ENCODE results near the gene PTPRN2. TPM values are rescaled to one million over a fixed set of nuclear protein-coding genes. Genes with fewer than 3 reads are reported as not detected.

The PTPRN2 gene
- total and polyA plus RNA-seq, 2 of the 13 experiments (the other 11 are each of a cell fraction or from before 2014, with no cell fraction given) = 2.5 to 24.2 TPM

DNA sequence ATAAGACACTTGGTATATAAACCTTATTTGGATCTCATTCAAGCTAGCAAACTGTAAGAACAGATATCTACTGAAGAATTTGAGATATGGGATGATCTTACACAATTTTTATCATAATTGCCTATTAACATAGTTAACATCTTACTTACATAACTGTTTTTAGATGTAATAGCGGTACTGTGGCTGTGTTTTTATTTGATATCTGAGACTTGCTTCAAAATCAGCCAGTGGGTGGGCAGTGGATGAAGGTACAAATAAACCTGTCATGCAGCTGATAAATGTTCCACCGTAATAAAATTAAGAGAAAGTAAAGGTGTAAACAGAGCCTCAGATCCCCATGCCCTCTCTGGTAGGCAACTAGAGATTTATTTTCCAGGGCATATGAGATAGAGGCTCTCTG is 28.4 kb upstream of the PTPRN2 start:
- in situ Hi-C loops (cut with HindIII; ENCODE audit: extremely low pct_ligation_motif_present, low pct_unique_long_range_greater_than_20kb) = no loop called here
- FAIRE-seq (no peak), DNase-seq (ENCODE audit: low spot score) (no peak), ATAC-seq (no peak)
- no peak overlapping the region for H2AFZ ChIP-seq (ENCODE audit: low read length)
- H4K20me1 ChIP-seq (ENCODE audit: insufficient read depth, low read length) = no peaks in the 10 kb centered on the region
- no peaks in the 10 kb centered on the region for H3K9me3 ChIP-seq (ENCODE audit: low read length)
- ChIA-PET CTCF (ENCODE audit: low intra/inter-chr PET ratio, low total read pairs) (no interaction called here), POLR2A (no interaction called here)
- H3K79me2 ChIP-seq (ENCODE audit: insufficient read depth, low read length) = no peaks in the 10 kb centered on the region
- H3K27ac ChIP-seq (ENCODE audit: extremely low read length, insufficient read depth, low read length) = no peak overlapping the region
- H3K27me3 ChIP-seq (ENCODE audit: control insufficient read depth in 1 of 2, insufficient read depth in 2 of 2, low read length in 2 of 2) = no peaks in the 10 kb centered on the region
- intact Hi-C loops (cut with micrococcal nuclease; ENCODE audit: unreplicated experiment) = no loop called here
- no TSS peak for BruUV-seq (replicated peaks)
- no peak overlapping the region for H3K4me3 ChIP-seq (replicated peaks in 1 of 3; ENCODE audit: insufficient read depth in 1 of 3, low read depth in 2 of 3, low read length in 3 of 3)
- H3K36me3 ChIP-seq (replicated peaks in 1 of 2; ENCODE audit: control insufficient read depth in 1 of 2, insufficient read depth in 2 of 2, low read length in 2 of 2) = no peaks in the 10 kb centered on the region
- no peaks in the 10 kb centered on the region for H3K4me1 ChIP-seq (ENCODE audit: insufficient read depth, low read length)
- 98% methylated on average over 2 of the region's 2 CpGs for WGBS (ENCODE audit: low lambda C conversion rate)
- no peak overlapping the region for H3K9ac ChIP-seq (ENCODE audit: insufficient read depth, low read depth, low read length)
- no peak overlapping the region for H3K4me2 ChIP-seq (ENCODE audit: low read depth, low read length)
- no peak for TF ChIP-seq RBM39 (IDR thresholded peaks at IDR 0.05; ENCODE audit: low read depth, low read length, poor library complexity, severe bottlenecking)
- no peak for TF ChIP-seq ZNF781 (CRISPR knock-in tag; IDR thresholded peaks at IDR 0.05; ENCODE audit: borderline replicate concordance, not compliant biosample characterization)
- TF ChIP-seq, protein P1, sequence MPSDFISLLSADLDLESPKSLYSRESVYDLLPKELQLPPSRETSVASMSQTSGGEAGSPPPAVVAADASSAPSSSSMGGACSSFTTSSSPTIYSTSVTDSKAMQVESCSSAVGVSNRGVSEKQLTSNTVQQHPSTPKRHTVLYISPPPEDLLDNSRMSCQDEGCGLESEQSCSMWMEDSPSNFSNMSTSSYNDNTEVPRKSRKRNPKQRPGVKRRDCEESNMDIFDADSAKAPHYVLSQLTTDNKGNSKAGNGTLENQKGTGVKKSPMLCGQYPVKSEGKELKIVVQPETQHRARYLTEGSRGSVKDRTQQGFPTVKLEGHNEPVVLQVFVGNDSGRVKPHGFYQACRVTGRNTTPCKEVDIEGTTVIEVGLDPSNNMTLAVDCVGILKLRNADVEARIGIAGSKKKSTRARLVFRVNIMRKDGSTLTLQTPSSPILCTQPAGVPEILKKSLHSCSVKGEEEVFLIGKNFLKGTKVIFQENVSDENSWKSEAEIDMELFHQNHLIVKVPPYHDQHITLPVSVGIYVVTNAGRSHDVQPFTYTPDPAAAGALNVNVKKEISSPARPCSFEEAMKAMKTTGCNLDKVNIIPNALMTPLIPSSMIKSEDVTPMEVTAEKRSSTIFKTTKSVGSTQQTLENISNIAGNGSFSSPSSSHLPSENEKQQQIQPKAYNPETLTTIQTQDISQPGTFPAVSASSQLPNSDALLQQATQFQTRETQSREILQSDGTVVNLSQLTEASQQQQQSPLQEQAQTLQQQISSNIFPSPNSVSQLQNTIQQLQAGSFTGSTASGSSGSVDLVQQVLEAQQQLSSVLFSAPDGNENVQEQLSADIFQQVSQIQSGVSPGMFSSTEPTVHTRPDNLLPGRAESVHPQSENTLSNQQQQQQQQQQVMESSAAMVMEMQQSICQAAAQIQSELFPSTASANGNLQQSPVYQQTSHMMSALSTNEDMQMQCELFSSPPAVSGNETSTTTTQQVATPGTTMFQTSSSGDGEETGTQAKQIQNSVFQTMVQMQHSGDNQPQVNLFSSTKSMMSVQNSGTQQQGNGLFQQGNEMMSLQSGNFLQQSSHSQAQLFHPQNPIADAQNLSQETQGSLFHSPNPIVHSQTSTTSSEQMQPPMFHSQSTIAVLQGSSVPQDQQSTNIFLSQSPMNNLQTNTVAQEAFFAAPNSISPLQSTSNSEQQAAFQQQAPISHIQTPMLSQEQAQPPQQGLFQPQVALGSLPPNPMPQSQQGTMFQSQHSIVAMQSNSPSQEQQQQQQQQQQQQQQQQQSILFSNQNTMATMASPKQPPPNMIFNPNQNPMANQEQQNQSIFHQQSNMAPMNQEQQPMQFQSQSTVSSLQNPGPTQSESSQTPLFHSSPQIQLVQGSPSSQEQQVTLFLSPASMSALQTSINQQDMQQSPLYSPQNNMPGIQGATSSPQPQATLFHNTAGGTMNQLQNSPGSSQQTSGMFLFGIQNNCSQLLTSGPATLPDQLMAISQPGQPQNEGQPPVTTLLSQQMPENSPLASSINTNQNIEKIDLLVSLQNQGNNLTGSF (CRISPR knock-in tag; IDR thresholded peaks at IDR 0.05) = no peak
- TF ChIP-seq RORA (CRISPR knock-in tag; IDR thresholded peaks at IDR 0.05) = no peak
- TF ChIP-seq, protein P2, sequence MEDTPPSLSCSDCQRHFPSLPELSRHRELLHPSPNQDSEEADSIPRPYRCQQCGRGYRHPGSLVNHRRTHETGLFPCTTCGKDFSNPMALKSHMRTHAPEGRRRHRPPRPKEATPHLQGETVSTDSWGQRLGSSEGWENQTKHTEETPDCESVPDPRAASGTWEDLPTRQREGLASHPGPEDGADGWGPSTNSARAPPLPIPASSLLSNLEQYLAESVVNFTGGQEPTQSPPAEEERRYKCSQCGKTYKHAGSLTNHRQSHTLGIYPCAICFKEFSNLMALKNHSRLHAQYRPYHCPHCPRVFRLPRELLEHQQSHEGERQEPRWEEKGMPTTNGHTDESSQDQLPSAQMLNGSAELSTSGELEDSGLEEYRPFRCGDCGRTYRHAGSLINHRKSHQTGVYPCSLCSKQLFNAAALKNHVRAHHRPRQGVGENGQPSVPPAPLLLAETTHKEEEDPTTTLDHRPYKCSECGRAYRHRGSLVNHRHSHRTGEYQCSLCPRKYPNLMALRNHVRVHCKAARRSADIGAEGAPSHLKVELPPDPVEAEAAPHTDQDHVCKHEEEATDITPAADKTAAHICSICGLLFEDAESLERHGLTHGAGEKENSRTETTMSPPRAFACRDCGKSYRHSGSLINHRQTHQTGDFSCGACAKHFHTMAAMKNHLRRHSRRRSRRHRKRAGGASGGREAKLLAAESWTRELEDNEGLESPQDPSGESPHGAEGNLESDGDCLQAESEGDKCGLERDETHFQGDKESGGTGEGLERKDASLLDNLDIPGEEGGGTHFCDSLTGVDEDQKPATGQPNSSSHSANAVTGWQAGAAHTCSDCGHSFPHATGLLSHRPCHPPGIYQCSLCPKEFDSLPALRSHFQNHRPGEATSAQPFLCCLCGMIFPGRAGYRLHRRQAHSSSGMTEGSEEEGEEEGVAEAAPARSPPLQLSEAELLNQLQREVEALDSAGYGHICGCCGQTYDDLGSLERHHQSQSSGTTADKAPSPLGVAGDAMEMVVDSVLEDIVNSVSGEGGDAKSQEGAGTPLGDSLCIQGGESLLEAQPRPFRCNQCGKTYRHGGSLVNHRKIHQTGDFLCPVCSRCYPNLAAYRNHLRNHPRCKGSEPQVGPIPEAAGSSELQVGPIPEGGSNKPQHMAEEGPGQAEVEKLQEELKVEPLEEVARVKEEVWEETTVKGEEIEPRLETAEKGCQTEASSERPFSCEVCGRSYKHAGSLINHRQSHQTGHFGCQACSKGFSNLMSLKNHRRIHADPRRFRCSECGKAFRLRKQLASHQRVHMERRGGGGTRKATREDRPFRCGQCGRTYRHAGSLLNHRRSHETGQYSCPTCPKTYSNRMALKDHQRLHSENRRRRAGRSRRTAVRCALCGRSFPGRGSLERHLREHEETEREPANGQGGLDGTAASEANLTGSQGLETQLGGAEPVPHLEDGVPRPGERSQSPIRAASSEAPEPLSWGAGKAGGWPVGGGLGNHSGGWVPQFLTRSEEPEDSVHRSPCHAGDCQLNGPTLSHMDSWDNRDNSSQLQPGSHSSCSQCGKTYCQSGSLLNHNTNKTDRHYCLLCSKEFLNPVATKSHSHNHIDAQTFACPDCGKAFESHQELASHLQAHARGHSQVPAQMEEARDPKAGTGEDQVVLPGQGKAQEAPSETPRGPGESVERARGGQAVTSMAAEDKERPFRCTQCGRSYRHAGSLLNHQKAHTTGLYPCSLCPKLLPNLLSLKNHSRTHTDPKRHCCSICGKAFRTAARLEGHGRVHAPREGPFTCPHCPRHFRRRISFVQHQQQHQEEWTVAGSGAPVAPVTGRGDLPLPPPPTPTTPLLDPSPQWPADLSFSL (CRISPR knock-in tag; IDR thresholded peaks at IDR 0.05) = no peak
- TF ChIP-seq, protein P3, sequence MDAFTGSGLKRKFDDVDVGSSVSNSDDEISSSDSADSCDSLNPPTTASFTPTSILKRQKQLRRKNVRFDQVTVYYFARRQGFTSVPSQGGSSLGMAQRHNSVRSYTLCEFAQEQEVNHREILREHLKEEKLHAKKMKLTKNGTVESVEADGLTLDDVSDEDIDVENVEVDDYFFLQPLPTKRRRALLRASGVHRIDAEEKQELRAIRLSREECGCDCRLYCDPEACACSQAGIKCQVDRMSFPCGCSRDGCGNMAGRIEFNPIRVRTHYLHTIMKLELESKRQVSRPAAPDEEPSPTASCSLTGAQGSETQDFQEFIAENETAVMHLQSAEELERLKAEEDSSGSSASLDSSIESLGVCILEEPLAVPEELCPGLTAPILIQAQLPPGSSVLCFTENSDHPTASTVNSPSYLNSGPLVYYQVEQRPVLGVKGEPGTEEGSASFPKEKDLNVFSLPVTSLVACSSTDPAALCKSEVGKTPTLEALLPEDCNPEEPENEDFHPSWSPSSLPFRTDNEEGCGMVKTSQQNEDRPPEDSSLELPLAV (CRISPR knock-in tag; conservative IDR thresholded peaks at IDR 0.05; ENCODE audit: low read depth) = no peak
